G401 (cell line): ENCODE data around the gene KIF24. TPM values are rescaled to one million over a fixed set of nuclear protein-coding genes. Genes with fewer than 3 reads are reported as not detected.

Source experiments
- DNase-seq: peaks from one replicate; pipeline ENCODE4 v3.0.0-alpha.2; 2015; ENCODE audit warnings: low spot score
- in situ Hi-C: cut with HindIII; loops from 2 replicates; pipeline ENCODE4 v1.10.0; 2016; ENCODE audit warnings: low sequenced_read_pairs, mixed read lengths
- total RNA-seq: library from RNA; depleted of rRNA; stranded (reverse); fragments of >200 nt; shearing (Covaris generic); gene quantifications from 2 replicates; pipeline ENCODE4 v1.2.3, GENCODE V29; 2014; rRNA removed

KIF24 gene
- total RNA-seq, 1 experiment from 2014 or later: 6.2 TPM

DNA sequence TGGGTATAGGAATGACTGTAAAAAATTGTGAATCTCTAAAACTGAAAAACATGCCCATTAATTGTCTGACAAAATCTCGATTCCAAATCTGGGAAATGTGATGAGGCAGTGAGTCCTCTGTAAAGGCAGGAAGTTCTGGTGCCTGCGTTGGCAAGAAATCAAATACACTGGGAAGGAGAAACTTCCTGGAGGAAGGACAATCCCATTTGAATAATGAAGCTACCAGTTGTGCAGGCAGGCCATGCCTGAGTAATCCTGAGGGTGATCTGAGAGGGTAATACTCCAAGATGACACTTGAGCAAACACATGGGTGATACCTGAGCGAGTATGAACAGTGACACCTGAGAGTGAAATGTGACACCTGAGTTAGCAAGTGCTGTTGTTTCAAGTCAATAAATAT, 49.7 kb downstream of the KIF24 start:
- DNase-seq: no peak
- in situ Hi-C loops: no loop called here

Other genes starting within 250 kb of the KIF24 start
- gene DCAF12, start 202.6 kb downstream of the KIF24 start, total RNA-seq: 35.1 and 50.6 TPM in 2 replicates
- 55.1 and 58.0 TPM in 2 replicates for gene UBAP1, start 150.2 kb downstream of the KIF24 start, total RNA-seq
- gene NUDT2, start 301 bp upstream of the KIF24 start, total RNA-seq: 27.5 and 50.5 TPM in 2 replicates
- 0.80 and 0.92 TPM in 2 replicates for gene MYORG, start 47.6 kb upstream of the KIF24 start, total RNA-seq
- gene FAM219A, start 129.3 kb upstream of the KIF24 start, total RNA-seq: 5.2 TPM in 2 replicates
- not detected in 2 replicates for gene DNAI1, start 129.5 kb upstream of the KIF24 start, total RNA-seq
- 10.4 and 18.0 TPM in 2 replicates for gene ENHO, start 193.7 kb upstream of the KIF24 start, total RNA-seq